Measurements from ENCODE around the gene VSIG4. TPM values are rescaled to one million over a fixed set of nuclear protein-coding genes. Genes with fewer than 3 reads are reported as not detected.

The VSIG4 gene
- total RNA-seq, 4 donors from 2014 or later: 29.4 to 84.3 (median 34.0) TPM

- Histone ChIP-seq H3K27me3 (no peaks in the 10 kb centered on the region), H3K27ac (no peak overlapping the region), H3K4me1 (no peaks in the 10 kb centered on the region), H3K4me3 (replicated peaks in 1 of 3) (no peak overlapping the region), H3K36me3 (no peaks in the 10 kb centered on the region), H3K9me3 (no peaks in the 10 kb centered on the region)
- WGBS, 2 donors: 74 to 86% methylated on average over 1 of the region's 1 CpG
- intact Hi-C loops (cut with DNase I): no loop called here
- DNase-seq: no peak
- TF ChIP-seq CTCF (IDR thresholded peaks at IDR 0.05) (no peak), POLR2A (IDR thresholded peaks at IDR 0.05) (no peak)
These were observed 15.8 kb downstream of the VSIG4 start for GRCh38 chrX:66024092-66024467.

DNA sequence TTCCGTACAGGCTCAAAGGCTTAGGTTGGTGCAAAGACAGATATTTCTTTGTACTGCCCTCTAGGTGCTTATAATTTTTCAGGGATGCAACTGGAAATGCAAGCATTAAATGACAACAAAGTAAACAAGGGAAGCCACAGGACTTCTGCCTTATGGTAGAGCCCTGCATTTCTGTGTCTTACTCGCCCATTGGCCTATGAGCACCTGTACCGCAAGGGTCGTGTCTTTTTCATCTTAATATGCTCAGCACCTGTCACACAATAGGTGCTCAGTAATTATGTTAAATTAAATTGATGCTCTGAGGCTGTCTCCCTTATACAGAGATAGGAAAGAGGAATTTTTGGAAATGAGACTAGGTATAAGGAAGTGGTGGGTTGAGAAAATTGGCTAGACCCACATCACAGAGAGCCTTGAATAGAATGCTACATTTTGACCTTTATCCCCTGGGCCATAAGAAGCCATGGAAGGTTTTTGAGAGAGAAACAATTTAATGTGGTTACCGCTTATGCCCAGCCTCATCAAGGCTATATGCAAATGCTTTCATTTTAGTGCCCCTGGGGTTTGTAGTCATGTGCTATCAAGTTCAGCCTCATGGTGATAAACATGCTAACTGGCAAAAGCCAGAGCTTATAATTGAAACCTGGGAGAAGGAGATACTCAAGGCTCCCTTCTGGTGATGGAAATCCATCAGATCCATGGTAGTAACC is 16.3 kb downstream of the VSIG4 start:
- WGBS, 2 donors: 90 to 92% methylated on average over 4 to 5 of the region's 5 CpGs
- H3K4me3 ChIP-seq (replicated peaks in 1 of 3): no peak overlapping the region
- H3K9me3 ChIP-seq: no peaks in the 10 kb centered on the region
- no peak for DNase-seq
- H3K27ac ChIP-seq: no peak overlapping the region
- intact Hi-C loops (cut with DNase I): no loop called here
- TF ChIP-seq CTCF (IDR thresholded peaks at IDR 0.05): no peak
- no peak for TF ChIP-seq POLR2A (IDR thresholded peaks at IDR 0.05)
- H3K27me3 ChIP-seq: no peaks in the 10 kb centered on the region
- H3K4me1 ChIP-seq: no peaks in the 10 kb centered on the region
- H3K36me3 ChIP-seq: no peaks in the 10 kb centered on the region

GRCh38 chrX:66022632-66023384 is 17.1 kb downstream of the VSIG4 start:
- DNase-seq: no peak
- no peak for TF ChIP-seq POLR2A (IDR thresholded peaks at IDR 0.05)
- TF ChIP-seq CTCF (IDR thresholded peaks at IDR 0.05): no peak
- no peaks in the 10 kb centered on the region for H3K4me1 ChIP-seq
- no peaks in the 10 kb centered on the region for H3K36me3 ChIP-seq
- no peaks in the 10 kb centered on the region for H3K9me3 ChIP-seq
- no peak overlapping the region for H3K4me3 ChIP-seq (replicated peaks in 1 of 3)
- intact Hi-C loops (cut with DNase I): no loop called here
- no peak overlapping the region for H3K27ac ChIP-seq
- WGBS, 2 donors: 71 to 78% methylated on average over 4 to 5 of the region's 5 CpGs
- H3K27me3 ChIP-seq: no peaks in the 10 kb centered on the region

GRCh38 chrX:66021765-66022631 is 17.9 kb downstream of the VSIG4 start:
- no peak overlapping the region for H3K27ac ChIP-seq
- H3K27me3 ChIP-seq: no peaks in the 10 kb centered on the region
- H3K4me1 ChIP-seq: no peaks in the 10 kb centered on the region
- no peaks in the 10 kb centered on the region for H3K36me3 ChIP-seq
- 71 to 91% methylated on average over 2 to 8 of the region's 9 CpGs for WGBS, 2 donors
- no peak for DNase-seq
- intact Hi-C loops (cut with DNase I): no loop called here
- H3K4me3 ChIP-seq (replicated peaks in 1 of 3): no peak overlapping the region
- TF ChIP-seq POLR2A (IDR thresholded peaks at IDR 0.05): no peak
- TF ChIP-seq CTCF (IDR thresholded peaks at IDR 0.05): no peak
- H3K9me3 ChIP-seq: no peaks in the 10 kb centered on the region

Data from thyroid gland (tissue), 4 donors.